ENCODE data around the gene CCDC30. TPM values are rescaled to one million over a fixed set of nuclear protein-coding genes. Genes with fewer than 3 reads are reported as not detected.

CCDC30 gene
- polyA plus RNA-seq, 1 donor (not counting 4 experiments of a cell fraction or from before 2014, with no cell fraction given) = 0.35 TPM

GRCh38 chr1:42674214-42674613, 211.1 kb downstream of the CCDC30 start:
- H4K20me1 ChIP-seq (ENCODE audit: control insufficient read depth, extremely low read depth, insufficient read depth, low read length) = no peaks in the 10 kb centered on the region
- peaks cover 5 to 17% of the 10 kb centered on the region in 2 experiments for H3K36me3 ChIP-seq (ENCODE audit: control insufficient read depth in 2 of 2, extremely low read depth in 1 of 2, insufficient read depth in 2 of 2, low read length in 2 of 2)
- TF ChIP-seq EZH2 (IDR thresholded peaks at IDR 0.05; ENCODE audit: low read length) = no peak
- no peak for TF ChIP-seq CTCF (optimal IDR thresholded peaks at IDR 0.05 in 1 of 3, IDR thresholded peaks at IDR 0.05 in 1 of 3, conservative IDR thresholded peaks at IDR 0.05 in 1 of 3; ENCODE audit: extremely low read depth in 1 of 3, insufficient read depth in 2 of 3, low read length in 3 of 3)
- no peaks in the 10 kb centered on the region for H3K9me3 ChIP-seq (ENCODE audit: control insufficient read depth, low read depth, low read length)
- no peak for FAIRE-seq
- H3K4me3 ChIP-seq (ENCODE audit: control insufficient read depth in 2 of 3, extremely low read depth in 1 of 3, insufficient read depth in 2 of 3, low read depth in 1 of 3, low read length in 3 of 3) = no peak overlapping the region
- H2AFZ ChIP-seq (ENCODE audit: control insufficient read depth, low read length) = no peak overlapping the region
- no peaks in the 10 kb centered on the region for H3K9me1 ChIP-seq (ENCODE audit: control insufficient read depth, extremely low read depth, insufficient read depth, low read length)
- dilution Hi-C loops (cut with MboI; ENCODE audit: extremely low pct_ligation_motif_present, low sequenced_read_pairs) = no loop called here
- H3K9ac ChIP-seq (ENCODE audit: control insufficient read depth, extremely low read depth, insufficient read depth, low read length) = no peak overlapping the region
- no peaks in the 10 kb centered on the region for H3K79me2 ChIP-seq (ENCODE audit: control insufficient read depth, insufficient read depth, low read length)
- H3K27ac ChIP-seq (ENCODE audit: control insufficient read depth, insufficient read depth, low read length) = no peak overlapping the region
- no peak for DNase-seq (ENCODE audit: low read depth, low spot score)
- H3K4me2 ChIP-seq (ENCODE audit: control insufficient read depth, extremely low read depth, insufficient read depth, low read depth, low read length) = no peak overlapping the region
- no peaks in the 10 kb centered on the region for H3K27me3 ChIP-seq (ENCODE audit: control insufficient read depth, extremely low read depth, insufficient read depth, low read length)
- peaks cover 7% of the 10 kb centered on the region for H3K4me1 ChIP-seq (ENCODE audit: control insufficient read depth, extremely low read depth, insufficient read depth, low read length)

- H3K36me3 ChIP-seq (ENCODE audit: control insufficient read depth in 2 of 2, extremely low read depth in 1 of 2, insufficient read depth in 2 of 2, low read length in 2 of 2) = peaks cover 5 to 17% of the 10 kb centered on the region in 2 experiments
- H3K4me3 ChIP-seq (ENCODE audit: control insufficient read depth in 2 of 3, extremely low read depth in 1 of 3, insufficient read depth in 2 of 3, low read depth in 1 of 3, low read length in 3 of 3) = no peak overlapping the region
- H3K27ac ChIP-seq (ENCODE audit: control insufficient read depth, insufficient read depth, low read length) = no peak overlapping the region
- no peak for DNase-seq (ENCODE audit: low read depth, low spot score)
- dilution Hi-C loops (cut with MboI; ENCODE audit: extremely low pct_ligation_motif_present, low sequenced_read_pairs) = no loop called here
- TF ChIP-seq EZH2 (IDR thresholded peaks at IDR 0.05; ENCODE audit: low read length) (no peak), CTCF (optimal IDR thresholded peaks at IDR 0.05 in 1 of 3, IDR thresholded peaks at IDR 0.05 in 1 of 3, conservative IDR thresholded peaks at IDR 0.05 in 1 of 3; ENCODE audit: extremely low read depth in 1 of 3, insufficient read depth in 2 of 3, low read length in 3 of 3) (no peak)
- H3K9me1 ChIP-seq (ENCODE audit: control insufficient read depth, extremely low read depth, insufficient read depth, low read length) = no peaks in the 10 kb centered on the region
- no peak for FAIRE-seq
- no peak overlapping the region for H2AFZ ChIP-seq (ENCODE audit: control insufficient read depth, low read length)
- H3K4me2 ChIP-seq (ENCODE audit: control insufficient read depth, extremely low read depth, insufficient read depth, low read depth, low read length) = no peak overlapping the region
- H3K9ac ChIP-seq (ENCODE audit: control insufficient read depth, extremely low read depth, insufficient read depth, low read length) = no peak overlapping the region
- H3K9me3 ChIP-seq (ENCODE audit: control insufficient read depth, low read depth, low read length) = no peaks in the 10 kb centered on the region
- H3K79me2 ChIP-seq (ENCODE audit: control insufficient read depth, insufficient read depth, low read length) = no peaks in the 10 kb centered on the region
- H4K20me1 ChIP-seq (ENCODE audit: control insufficient read depth, extremely low read depth, insufficient read depth, low read length) = no peaks in the 10 kb centered on the region
- peaks cover 7% of the 10 kb centered on the region for H3K4me1 ChIP-seq (ENCODE audit: control insufficient read depth, extremely low read depth, insufficient read depth, low read length)
- no peaks in the 10 kb centered on the region for H3K27me3 ChIP-seq (ENCODE audit: control insufficient read depth, extremely low read depth, insufficient read depth, low read length)
Observed at GRCh38 chr1:42674682-42675081, 211.6 kb downstream of the CCDC30 start.

All from keratinocyte (primary cell).